Heart right ventricle (tissue), 16 donors: ENCODE data around the gene PPP1R2. TPM values are rescaled to one million over a fixed set of nuclear protein-coding genes. Genes with fewer than 3 reads are reported as not detected.

Experiments used
- ATAC-seq, 8 donors: fragments of 200-7000 bp; cut with Tn5 transposase; one replicate each; pipeline ENCODE4 v1.9.1; 2020; ENCODE audit warnings: mild to moderate bottlenecking in 8 of 8, moderate library complexity in 8 of 8, moderate number of reproducible peaks in 1 of 8
- DNase-seq, 2 donors: peaks; one replicate each; pipeline ENCODE4 v3.0.0-alpha.2; 2020
- H3K27ac ChIP-seq, 10 donors: fragments of 200-600 bp; sonication (generic) in 2 of 10; one replicate each; pipeline versions ENCODE4 v1.5.0 to v1.8.0; 2020 to 2022; ENCODE audit warnings: mild to moderate bottlenecking in 3 of 10
- H3K27me3 ChIP-seq, 7 donors: fragments of 200-600 bp; one replicate each; pipeline ENCODE4 v1.8.0; 2021 to 2022; ENCODE audit warnings: mild to moderate bottlenecking in 2 of 7
- H3K36me3 ChIP-seq, 9 donors: fragments of 200-600 bp; sonication (generic) in 1 of 9; one replicate each; pipeline versions ENCODE4 v1.5.0 to v1.8.0; 2020 to 2022; ENCODE audit warnings: mild to moderate bottlenecking in 2 of 9
- H3K4me1 ChIP-seq, 9 donors: fragments of 200-600 bp; sonication (generic) in 1 of 9; one replicate each; pipeline versions ENCODE4 v1.5.0 to v1.8.0; 2020 to 2022; ENCODE audit warnings: mild to moderate bottlenecking in 4 of 9
- H3K4me3 ChIP-seq, 10 donors: fragments of 200-600 bp; sonication (generic) in 2 of 10; one replicate each; pipeline versions ENCODE4 v1.5.0 to v1.8.0; 2020 to 2022; ENCODE audit warnings: mild to moderate bottlenecking in 7 of 10, moderate library complexity in 2 of 10
- H3K9me3 ChIP-seq, 11 donors: fragments of 200-600 bp in 10 of 11; sonication (generic) in 2 of 11; one replicate each; pipeline versions ENCODE4 v1.5.0 to v1.8.0; 2013 to 2022; ENCODE audit warnings: mild to moderate bottlenecking in 2 of 11, control low read depth in 1 of 11, moderate library complexity in 1 of 11
- CTCF ChIP-seq, 9 donors: fragments of 200-600 bp; sonication (generic) in 2 of 9; IDR thresholded peaks; one replicate each; pipeline versions ENCODE4 v1.5.0 to v1.8.0; 2021 to 2022; ENCODE audit warnings: antibody characterized with exemption in 9 of 9, mild to moderate bottlenecking in 5 of 9, moderate library complexity in 1 of 9
- WGBS, 2 donors: extraction: QIAGEN DNeasy Blood & Tissue Kit; methylation state at CpG; one replicate each; pipeline ENCODE4 v1.1.7; 2013; ENCODE audit warnings: inconsistent platforms in 1 of 2; 5-methylcytosine and 5-hydroxymethylcytosine counted together
- intact Hi-C, 10 donors: fragments of 100-400 bp; cut with DNase I; formaldehyde crosslinking; loops; one replicate each; pipeline versions ENCODE4 v1.11.1 to v1.14.2; 2022
- polyA plus RNA-seq, 2 donors: library from polyadenylated mRNA; stranded (reverse); fragments of 200-250 nt; gene quantifications; one replicate each; pipeline ENCODE4 v1.2.3, GENCODE V29; 2013
- total RNA-seq, 10 donors: library from RNA; stranded (reverse); fragmentation: NEBNext Ultra II Directional in 3 of 10; extraction: Animal tissue kit (Norgen Biotek cat#: 25700) in 3 of 10; gene quantifications; one replicate each; pipeline versions ENCODE4 v1.2.1 to v1.2.4, GENCODE V29; 2021 to 2023
- donor health status: Arrhythmogenic right ventricular cardiomyopathy.
- donor health status: ischemic (EF 13 %, LVEDD 7.1; RV severe dilation, severe dysfunction).
- donor health status: healthy with polysubstance abuse.
- donor health status: DM: no; HTN: yes; CAD: no.
- donor health status: DM: no; HTN: no; CAD: no.
- donor health status: ischemic (EF 25% LVEDD 6.9; RV normal size, moderate dysfunction).
- donor health status: ischemic (EF 25% LVEDD 5.7; RV mildly dilated, moderate dysfunction).
- donor health status: healthy.
- donor health status: DM: yes; HTN: yes; CAD: no.
- donor health status: Ischemic cardiomyopathy.
- donor health status: ischemic (EF 35%, LVEDD 5.7; RV mildly dilated, moderate dysfunction).
- donor health status: nonischemic (EF 11% LVEDD 7.7; RV severe dilation, severe dysfunction).
- donor health status: DM: yes; HTN: yes; CAD: no.
- donor health status: PGD.
- donor health status: ischemic (EF 29% LVEDD 5.4; RV normal size, mild dysfunction).
- donor health status: nonischemic (EF 23%, LVEDD 6.1; RV moderate dilation, normal function).

PPP1R2 gene
- total and polyA plus RNA-seq, 12 donors: 15.4 to 55.2 (median 40.3) TPM

GRCh38 chr3:195582947-195583346 is 39.8 kb upstream of the PPP1R2 start:
- TF ChIP-seq CTCF (IDR thresholded peaks at IDR 0.05): peak in 2 of 9 donors; percentile 7 to 21
- H3K4me3 ChIP-seq: peak overlapping the region in 8 of 10 donors; percentile 20 to 48 (median 38)

DNA sequence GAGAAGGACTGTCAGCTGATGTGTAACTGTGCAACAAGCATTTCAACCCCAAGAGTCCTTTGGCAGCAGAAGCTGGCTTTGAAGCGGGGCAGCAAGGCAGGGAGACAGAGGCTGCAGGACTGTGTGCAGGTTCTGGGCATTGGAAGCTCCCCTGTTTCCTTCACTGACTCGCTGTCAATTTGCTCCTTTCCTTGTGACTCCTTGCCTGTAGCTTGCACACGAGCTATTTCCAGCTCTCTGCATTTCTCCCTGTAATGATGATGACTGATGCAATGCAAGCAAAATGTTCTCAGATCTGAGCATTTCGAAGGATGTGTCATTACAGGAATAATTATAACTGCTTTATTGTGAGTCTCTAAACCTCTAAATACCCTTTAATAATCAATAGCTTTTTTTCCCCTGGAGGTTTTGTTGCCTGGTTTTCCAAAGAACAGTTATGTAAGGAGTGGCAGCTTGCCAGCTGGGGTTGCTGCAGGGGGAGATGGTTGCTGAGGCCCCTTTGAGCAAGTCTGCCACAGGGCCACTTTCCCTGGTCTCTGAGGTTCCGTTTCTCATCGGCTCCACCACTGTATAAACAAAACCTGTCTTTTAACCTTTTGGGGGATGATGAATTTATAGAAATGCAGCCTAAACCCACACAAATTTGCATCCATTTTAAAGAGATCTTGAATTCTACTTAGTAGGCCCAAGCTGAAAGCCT is 37.8 kb upstream of the PPP1R2 start:
- H3K27me3 ChIP-seq: peaks cover 0 to 9% (median 0%) of the 10 kb centered on the region in 7 donors
- no peaks in the 10 kb centered on the region for H3K9me3 ChIP-seq
- no peak for TF ChIP-seq CTCF (IDR thresholded peaks at IDR 0.05)
- DNase-seq (no peak), ATAC-seq (no peak)
- intact Hi-C loops: no loop called here
- H3K27ac ChIP-seq: peak overlapping the region in 3 of 10 donors; percentile 25 to 40 (median 26)
- peak overlapping the region in 6 of 10 donors; percentile 8 to 47 (median 38) for H3K4me3 ChIP-seq
- peaks cover 0 to 42% (median 11%) of the 10 kb centered on the region in 9 donors for H3K4me1 ChIP-seq
- peaks cover 0 to 34% (median 0%) of the 10 kb centered on the region in 9 donors for H3K36me3 ChIP-seq
- WGBS, 2 donors: 45 to 51% methylated on average over 6 of the region's 6 CpGs

More at GRCh38 chr3:195582947-195583346, 39.8 kb upstream of the PPP1R2 start:
- Histone ChIP-seq H3K4me1 (peaks cover 0 to 42% (median 16%) of the 10 kb centered on the region in 9 donors), H3K9me3 (no peaks in the 10 kb centered on the region), H3K36me3 (peaks cover 0 to 15% (median 0%) of the 10 kb centered on the region in 9 donors), H3K27me3 (peaks cover 0 to 13% (median 0%) of the 10 kb centered on the region in 7 donors), H3K27ac (peak overlapping the region in 8 of 10 donors; percentile 2 to 82 (median 59))
- 67 to 78% methylated on average over 9 of the region's 9 CpGs for WGBS, 2 donors
- ATAC-seq: peak in 5 of 8 donors; percentile 28 to 50 (median 39)
- intact Hi-C loops: no loop called here
- DNase-seq: no peak

GRCh38 chr3:195579281-195579680 is 36.2 kb upstream of the PPP1R2 start:
- peaks cover 0 to 49% (median 0%) of the 10 kb centered on the region in 9 donors for H3K36me3 ChIP-seq
- no peak overlapping the region for H3K4me3 ChIP-seq
- peaks cover 3 to 31% (median 13%) of the 10 kb centered on the region in 9 donors for H3K4me1 ChIP-seq
- peaks cover 0 to 8% (median 0%) of the 10 kb centered on the region in 11 donors for H3K9me3 ChIP-seq
- ATAC-seq (no peak), DNase-seq (no peak)
- H3K27me3 ChIP-seq: no peaks in the 10 kb centered on the region
- intact Hi-C loops: no loop called here
- H3K27ac ChIP-seq: no peak overlapping the region
- 96 to 98% methylated on average over 12 of the region's 12 CpGs for WGBS, 2 donors
- TF ChIP-seq CTCF (IDR thresholded peaks at IDR 0.05): no peak

DNA sequence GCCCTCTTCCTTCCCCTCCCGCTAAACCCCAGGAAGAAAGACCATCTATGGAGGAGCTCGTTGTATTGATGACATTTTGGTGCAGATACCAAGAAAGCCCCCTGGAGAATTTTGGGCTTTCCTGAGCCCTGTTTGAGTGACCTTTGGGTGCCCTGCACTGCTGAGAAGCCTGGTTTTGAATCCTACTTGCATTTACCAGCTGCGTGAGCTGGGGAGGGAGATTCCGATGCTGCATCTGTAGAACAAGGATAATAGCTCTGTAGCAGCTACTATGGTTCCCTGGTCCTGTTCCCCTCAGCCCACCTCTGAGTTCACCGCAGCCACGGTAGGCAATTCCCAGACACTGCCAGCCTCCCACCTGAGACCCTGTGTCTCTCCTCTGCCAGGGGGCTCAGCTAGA is 35.4 kb upstream of the PPP1R2 start:
- 80 to 96% methylated on average over 6 of the region's 6 CpGs for whole genome bisulfite sequencing, 2 donors
- Histone ChIP-seq H3K36me3 (peaks cover 0 to 56% (median 0%) of the 10 kb centered on the region in 9 donors), H3K27ac (no peak overlapping the region), H3K9me3 (peaks cover 0 to 8% (median 0%) of the 10 kb centered on the region in 11 donors), H3K4me1 (peaks cover 3 to 29% (median 13%) of the 10 kb centered on the region in 9 donors), H3K4me3 (no peak overlapping the region), H3K27me3 (no peaks in the 10 kb centered on the region)
- no peak for ATAC-seq
- no peak for TF ChIP-seq CTCF (IDR thresholded peaks at IDR 0.05)
- intact Hi-C loops: no loop called here
- DNase-seq: no peak
